HepG2 (cell line): ENCODE measurements around the gene ARHGDIA.

Experiments
- CTCF ChIP-seq: sonication (generic); formaldehyde crosslinking; IDR thresholded peaks from 2 replicates; pipeline ENCODE4 v1.5.0; 2020; ENCODE audit warnings: mild to moderate bottlenecking, missing genetic modification reagents, moderate library complexity
- EP300 ChIP-seq, 3 experiments: sonication (generic) in 1 of 3; formaldehyde crosslinking in 1 of 3; IDR thresholded peaks; 2 replicates each; pipeline versions ENCODE4 v1.5.1 to v1.6.1; 2011 to 2020; ENCODE audit warnings: low read depth in 2 of 3, low read length in 2 of 3, borderline replicate concordance in 1 of 3, improper control_type of control experiment in 1 of 3, mild to moderate bottlenecking in 1 of 3, missing genetic modification reagents in 1 of 3, moderate library complexity in 1 of 3
- MTF1 ChIP-seq: sonication (generic); formaldehyde crosslinking; IDR thresholded peaks from 2 replicates; pipeline ENCODE4 v1.5.0; 2020; ENCODE audit warnings: missing genetic modification reagents
- NR1H2 ChIP-seq: sonication (generic); formaldehyde crosslinking; IDR thresholded peaks from 2 replicates; pipeline ENCODE4 v1.8.1; 2022; ENCODE audit warnings: low read depth, missing genetic modification reagents, borderline replicate concordance
- UBTF ChIP-seq: sonication (generic); formaldehyde crosslinking; IDR thresholded peaks from 2 replicates; pipeline ENCODE4 v1.4.0; 2020; ENCODE audit warnings: mild to moderate bottlenecking, missing genetic modification reagents
- ZNF317 ChIP-seq: sonication (generic); formaldehyde crosslinking; IDR thresholded peaks from 2 replicates; pipeline ENCODE4 v1.5.0; 2020; ENCODE audit warnings: mild to moderate bottlenecking, missing genetic modification reagents

- TF ChIP-seq NR1H2 (CRISPR knock-in tag): no peak
- TF ChIP-seq MTF1 (CRISPR knock-in tag): no peak
- TF ChIP-seq UBTF (CRISPR knock-in tag): peak; percentile 11
- TF ChIP-seq EP300 (IDR thresholded peaks at IDR 0.05; ENCODE audit: low read depth in 2 of 2, low read length in 2 of 2): no peak
- no peak for TF ChIP-seq EP300 (CRISPR knock-in tag; IDR thresholded peaks at IDR 0.05; ENCODE audit: borderline replicate concordance)
- no peak for TF ChIP-seq ZNF317
- no peak for TF ChIP-seq CTCF (CRISPR knock-in tag)
Measured at GRCh38 chr17:81870131-81870980, 781 bp downstream of the ARHGDIA start.
